ENCODE results near the gene ACKR2.

ACKR2 gene

GRCh38 chr3:42773409-42773751 is 35.9 kb upstream of the ACKR2 start:
- CTCF ChIA-PET: interaction anchor here (0.6 kb wide), 1 partner anchor 108 kb away, joined by 4 read pairs; no protein-coding TSS in a partner anchor

More at GRCh38 chr3:42773409-42773751, 35.9 kb upstream of the ACKR2 start:
- POLR2A ChIA-PET: no interaction called here
- H3K4me1 ChIP-seq (ENCODE audit: control insufficient read depth, insufficient read depth, low read length): no peaks in the 10 kb centered on the region
- H3K36me3 ChIP-seq (ENCODE audit: control insufficient read depth in 2 of 2, insufficient read depth in 1 of 2, low read length in 2 of 2): no peaks in the 10 kb centered on the region
- H3K9me3 ChIP-seq (ENCODE audit: control insufficient read depth, insufficient read depth, low read depth, low read length): no peaks in the 10 kb centered on the region
- peak overlapping the region; percentile 27 for H3K4me3 ChIP-seq (ENCODE audit: low read depth, low read length)
- H3K27ac ChIP-seq (ENCODE audit: extremely low read depth, low read depth, low read length): no peak overlapping the region
- no peak for TF ChIP-seq ZNF138 (tag by site-specific recombination; IDR thresholded peaks at IDR 0.05; ENCODE audit: borderline replicate concordance)
- no peak for TF ChIP-seq ZNF114 (tag by site-specific recombination; IDR thresholded peaks at IDR 0.05)
- no peak for TF ChIP-seq PBX3 (CRISPR knock-in tag; IDR thresholded peaks at IDR 0.05)
- no peak for TF ChIP-seq ZNF184 (tag by site-specific recombination; IDR thresholded peaks at IDR 0.05)
- no peak for TF ChIP-seq ZNF112 (tag by site-specific recombination; IDR thresholded peaks at IDR 0.05)
- TF ChIP-seq ZNF362 (tag by site-specific recombination; IDR thresholded peaks at IDR 0.05): no peak
- no peak for TF ChIP-seq ZNF433 (tag by site-specific recombination; IDR thresholded peaks at IDR 0.05; ENCODE audit: low read depth)
- TF ChIP-seq ZNF48 (tag by site-specific recombination; IDR thresholded peaks at IDR 0.05): no peak
- no peak for TF ChIP-seq MEIS1 (CRISPR knock-in tag; IDR thresholded peaks at IDR 0.05; ENCODE audit: borderline replicate concordance)
- no peak for TF ChIP-seq ZNF248 (tag by site-specific recombination; IDR thresholded peaks at IDR 0.05)
- TF ChIP-seq, protein P1, sequence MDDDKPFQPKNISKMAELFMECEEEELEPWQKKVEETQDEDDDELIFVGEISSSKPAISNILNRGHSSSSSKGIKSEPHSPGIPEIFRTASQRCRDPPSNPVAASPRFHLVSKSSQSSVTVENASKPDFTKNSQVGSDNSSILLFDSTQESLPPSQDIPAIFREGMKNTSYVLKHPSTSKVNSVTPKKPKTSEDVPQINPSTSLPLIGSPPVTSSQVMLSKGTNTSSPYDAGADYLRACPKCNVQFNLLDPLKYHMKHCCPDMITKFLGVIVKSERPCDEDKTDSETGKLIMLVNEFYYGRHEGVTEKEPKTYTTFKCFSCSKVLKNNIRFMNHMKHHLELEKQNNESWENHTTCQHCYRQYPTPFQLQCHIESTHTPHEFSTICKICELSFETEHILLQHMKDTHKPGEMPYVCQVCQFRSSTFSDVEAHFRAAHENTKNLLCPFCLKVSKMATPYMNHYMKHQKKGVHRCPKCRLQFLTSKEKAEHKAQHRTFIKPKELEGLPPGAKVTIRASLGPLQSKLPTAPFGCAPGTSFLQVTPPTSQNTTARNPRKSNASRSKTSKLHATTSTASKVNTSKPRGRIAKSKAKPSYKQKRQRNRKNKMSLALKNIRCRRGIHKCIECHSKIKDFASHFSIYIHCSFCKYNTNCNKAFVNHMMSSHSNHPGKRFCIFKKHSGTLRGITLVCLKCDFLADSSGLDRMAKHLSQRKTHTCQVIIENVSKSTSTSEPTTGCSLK (tag by site-specific recombination; IDR thresholded peaks at IDR 0.05): no peak
- TF ChIP-seq, protein P2, sequence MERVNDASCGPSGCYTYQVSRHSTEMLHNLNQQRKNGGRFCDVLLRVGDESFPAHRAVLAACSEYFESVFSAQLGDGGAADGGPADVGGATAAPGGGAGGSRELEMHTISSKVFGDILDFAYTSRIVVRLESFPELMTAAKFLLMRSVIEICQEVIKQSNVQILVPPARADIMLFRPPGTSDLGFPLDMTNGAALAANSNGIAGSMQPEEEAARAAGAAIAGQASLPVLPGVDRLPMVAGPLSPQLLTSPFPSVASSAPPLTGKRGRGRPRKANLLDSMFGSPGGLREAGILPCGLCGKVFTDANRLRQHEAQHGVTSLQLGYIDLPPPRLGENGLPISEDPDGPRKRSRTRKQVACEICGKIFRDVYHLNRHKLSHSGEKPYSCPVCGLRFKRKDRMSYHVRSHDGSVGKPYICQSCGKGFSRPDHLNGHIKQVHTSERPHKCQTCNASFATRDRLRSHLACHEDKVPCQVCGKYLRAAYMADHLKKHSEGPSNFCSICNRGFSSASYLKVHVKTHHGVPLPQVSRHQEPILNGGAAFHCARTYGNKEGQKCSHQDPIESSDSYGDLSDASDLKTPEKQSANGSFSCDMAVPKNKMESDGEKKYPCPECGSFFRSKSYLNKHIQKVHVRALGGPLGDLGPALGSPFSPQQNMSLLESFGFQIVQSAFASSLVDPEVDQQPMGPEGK (tag by site-specific recombination; IDR thresholded peaks at IDR 0.05): no peak
- no peak for TF ChIP-seq EGR2 (tag by site-specific recombination; IDR thresholded peaks at IDR 0.05; ENCODE audit: low read depth)
- TF ChIP-seq ZBTB17 (tag by site-specific recombination; IDR thresholded peaks at IDR 0.05): no peak
- TF ChIP-seq, protein P3, sequence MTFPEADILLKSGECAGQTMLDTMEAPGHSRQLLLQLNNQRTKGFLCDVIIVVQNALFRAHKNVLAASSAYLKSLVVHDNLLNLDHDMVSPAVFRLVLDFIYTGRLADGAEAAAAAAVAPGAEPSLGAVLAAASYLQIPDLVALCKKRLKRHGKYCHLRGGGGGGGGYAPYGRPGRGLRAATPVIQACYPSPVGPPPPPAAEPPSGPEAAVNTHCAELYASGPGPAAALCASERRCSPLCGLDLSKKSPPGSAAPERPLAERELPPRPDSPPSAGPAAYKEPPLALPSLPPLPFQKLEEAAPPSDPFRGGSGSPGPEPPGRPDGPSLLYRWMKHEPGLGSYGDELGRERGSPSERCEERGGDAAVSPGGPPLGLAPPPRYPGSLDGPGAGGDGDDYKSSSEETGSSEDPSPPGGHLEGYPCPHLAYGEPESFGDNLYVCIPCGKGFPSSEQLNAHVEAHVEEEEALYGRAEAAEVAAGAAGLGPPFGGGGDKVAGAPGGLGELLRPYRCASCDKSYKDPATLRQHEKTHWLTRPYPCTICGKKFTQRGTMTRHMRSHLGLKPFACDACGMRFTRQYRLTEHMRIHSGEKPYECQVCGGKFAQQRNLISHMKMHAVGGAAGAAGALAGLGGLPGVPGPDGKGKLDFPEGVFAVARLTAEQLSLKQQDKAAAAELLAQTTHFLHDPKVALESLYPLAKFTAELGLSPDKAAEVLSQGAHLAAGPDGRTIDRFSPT (tag by site-specific recombination; IDR thresholded peaks at IDR 0.05): no peak
- no peak for TF ChIP-seq ZNF596 (tag by site-specific recombination; IDR thresholded peaks at IDR 0.05)
- no peak for TF ChIP-seq ZNF501 (tag by site-specific recombination; IDR thresholded peaks at IDR 0.05)
- no peak for TF ChIP-seq ZNF335 (tag by site-specific recombination; conservative IDR thresholded peaks at IDR 0.05)
- TF ChIP-seq ZNF792 (tag by site-specific recombination; IDR thresholded peaks at IDR 0.05): no peak
- TF ChIP-seq ZBTB49 (tag by site-specific recombination; IDR thresholded peaks at IDR 0.05; ENCODE audit: low read depth): no peak

Measured in HEK293 (cell line).